OCI-LY1 (cell line): ENCODE results near the gene DRC7.

Experiments
- H2AFZ ChIP-seq: fragments of 200-600 bp; sonication (generic), shearing (Covaris generic); 2 replicates; pipeline ENCODE4 v1.6.0; 2014; ENCODE audit warnings: antibody characterized with exemption, mild to moderate bottlenecking, low read length
- H3F3A ChIP-seq: fragments of 200-600 bp; sonication (generic), shearing (Covaris generic); 2 replicates; pipeline ENCODE4 v1.6.0; 2014; ENCODE audit warnings: mild to moderate bottlenecking, antibody characterized with exemption, low read length, moderate library complexity; ENCODE audit not compliant: insufficient read depth
- H3K27ac ChIP-seq: fragments of 200-600 bp; sonication (generic); 2 replicates; pipeline ENCODE4 v1.5.1; 2014; ENCODE audit warnings: low read length, mixed run types, mild to moderate bottlenecking, low read depth; ENCODE audit not compliant: poor library complexity, severe bottlenecking
- H3K27me3 ChIP-seq: fragments of 200-600 bp; sonication (generic); 2 replicates; pipeline ENCODE4 v1.6.0; 2014; ENCODE audit warnings: antibody characterized with exemption, mild to moderate bottlenecking, low read length, moderate library complexity; ENCODE audit not compliant: insufficient read depth
- H3K36me3 ChIP-seq: fragments of 200-600 bp; sonication (generic); 2 replicates; pipeline ENCODE4 v1.6.1; 2014; ENCODE audit warnings: mild to moderate bottlenecking, antibody characterized with exemption, low read length, moderate library complexity, mixed read lengths; ENCODE audit not compliant: insufficient read depth
- H3K4me1 ChIP-seq: fragments of 200-600 bp; sonication (generic); 2 replicates; pipeline ENCODE4 v1.5.1; 2014; ENCODE audit warnings: mild to moderate bottlenecking, low read length, moderate library complexity; ENCODE audit not compliant: insufficient read depth, severe bottlenecking
- H3K4me2 ChIP-seq: fragments of 200-600 bp; sonication (generic), shearing (Covaris generic); 2 replicates; pipeline ENCODE4 v1.6.1; 2014; ENCODE audit warnings: low read length
- H3K4me3 ChIP-seq: fragments of 200-600 bp; sonication (generic); 2 replicates; pipeline ENCODE4 v1.5.1; 2014; ENCODE audit warnings: low read length, low read depth, mild to moderate bottlenecking, mixed read lengths; ENCODE audit not compliant: poor library complexity, severe bottlenecking
- H3K79me2 ChIP-seq: fragments of 200-600 bp; shearing (Covaris generic); 2 replicates; pipeline ENCODE4 v1.6.1; 2016; ENCODE audit warnings: mixed run types, low read length, mixed read lengths; ENCODE audit not compliant: insufficient read depth
- H3K9ac ChIP-seq: fragments of 200-600 bp; sonication (generic), shearing (Covaris generic); 2 replicates; pipeline ENCODE4 v1.6.1; 2014; ENCODE audit warnings: mild to moderate bottlenecking, low read length, mixed read lengths
- H3K9me2 ChIP-seq: fragments of 200-600 bp; sonication (generic), shearing (Covaris generic); 2 replicates; pipeline ENCODE4 v1.6.1; 2014; ENCODE audit warnings: low read depth, mild to moderate bottlenecking, low read length, mixed read lengths
- H3K9me3 ChIP-seq: fragments of 200-600 bp; shearing (Covaris generic); 2 replicates; pipeline ENCODE4 v1.6.1; 2014; ENCODE audit warnings: low read length, mixed read lengths
- H4K20me1 ChIP-seq: fragments of 200-600 bp; sonication (generic), shearing (Covaris generic); 2 replicates; pipeline ENCODE4 v1.6.0; 2016; ENCODE audit warnings: mild to moderate bottlenecking, low read length; ENCODE audit not compliant: insufficient read depth
- CTCF ChIP-seq: fragments of 200-600 bp; sonication (generic), shearing (Covaris generic); IDR thresholded peaks from 2 replicates; pipeline ENCODE4 v1.5.1; 2017; ENCODE audit warnings: mild to moderate bottlenecking, antibody characterized with exemption, low read length, moderate library complexity, mixed read lengths
- EZH2 ChIP-seq: fragments of 200-600 bp; sonication (generic), shearing (Covaris generic); IDR thresholded peaks from 2 replicates; pipeline ENCODE4 v1.8.0; 2017; ENCODE audit warnings: borderline replicate concordance, mixed run types, mild to moderate bottlenecking, antibody characterized with exemption, low read length, moderate library complexity, mixed read lengths

The DRC7 gene

GRCh38 chr16:57747996-57748395 is 53.4 kb downstream of the DRC7 start:
- Histone ChIP-seq H3K9ac (no peak overlapping the region), H3K4me2 (no peak overlapping the region), H3K27ac (no peak overlapping the region), H2AFZ (no peak overlapping the region), H3K36me3 (peaks cover 8% of the 10 kb centered on the region), H3K79me2 (no peaks in the 10 kb centered on the region), H3K4me3 (no peak overlapping the region), H3K27me3 (no peaks in the 10 kb centered on the region), H4K20me1 (no peaks in the 10 kb centered on the region), H3K4me1 (no peaks in the 10 kb centered on the region), H3K9me3 (no peaks in the 10 kb centered on the region), H3F3A (no peaks in the 10 kb centered on the region), H3K9me2 (no peaks in the 10 kb centered on the region)
- no peak for TF ChIP-seq EZH2
- TF ChIP-seq CTCF = no peak

GRCh38 chr16:57748596-57748995 is 54.0 kb downstream of the DRC7 start:
- H3K27me3 ChIP-seq = no peaks in the 10 kb centered on the region
- TF ChIP-seq CTCF (no peak), EZH2 (no peak)
- no peaks in the 10 kb centered on the region for H3K79me2 ChIP-seq
- H3K27ac ChIP-seq = no peak overlapping the region
- peaks cover 4% of the 10 kb centered on the region for H3K36me3 ChIP-seq
- no peak overlapping the region for H3K4me2 ChIP-seq
- no peaks in the 10 kb centered on the region for H3K4me1 ChIP-seq
- no peaks in the 10 kb centered on the region for H3F3A ChIP-seq
- no peak overlapping the region for H3K9ac ChIP-seq
- no peak overlapping the region for H3K4me3 ChIP-seq
- H4K20me1 ChIP-seq = no peaks in the 10 kb centered on the region
- H2AFZ ChIP-seq = no peak overlapping the region
- H3K9me2 ChIP-seq = no peaks in the 10 kb centered on the region
- H3K9me3 ChIP-seq = no peaks in the 10 kb centered on the region

GRCh38 chr16:57749101-57749692 is 54.6 kb downstream of the DRC7 start:
- no peak overlapping the region for H3K4me2 ChIP-seq
- no peaks in the 10 kb centered on the region for H3F3A ChIP-seq
- H3K9ac ChIP-seq = no peak overlapping the region
- H3K9me3 ChIP-seq = no peaks in the 10 kb centered on the region
- H3K27ac ChIP-seq = no peak overlapping the region
- H3K79me2 ChIP-seq = no peaks in the 10 kb centered on the region
- no peaks in the 10 kb centered on the region for H3K27me3 ChIP-seq
- no peak for TF ChIP-seq CTCF
- TF ChIP-seq EZH2 = no peak
- no peaks in the 10 kb centered on the region for H3K4me1 ChIP-seq
- no peaks in the 10 kb centered on the region for H4K20me1 ChIP-seq
- no peak overlapping the region for H2AFZ ChIP-seq
- H3K4me3 ChIP-seq = no peak overlapping the region
- peaks cover 3% of the 10 kb centered on the region for H3K36me3 ChIP-seq
- H3K9me2 ChIP-seq = no peaks in the 10 kb centered on the region
